Right lobe of liver (tissue), 6 donors: Measurements from ENCODE around the gene UVRAG. TPM values are rescaled to one million over a fixed set of nuclear protein-coding genes. Genes with fewer than 3 reads are reported as not detected.

Experiments used
- ATAC-seq, 4 donors: fragments of 200-7000 bp; cut with Tn5 transposase; one replicate each; pipeline ENCODE4 v1.9.1; 2020; ENCODE audit warnings: mild to moderate bottlenecking in 4 of 4, moderate library complexity in 4 of 4
- DNase-seq, 3 donors: peaks; one replicate each; pipeline ENCODE4 v3.0.0-alpha.2; 2020
- H3K27ac ChIP-seq, 3 donors: fragments of 200-600 bp; one replicate each; pipeline ENCODE4 v1.8.0; 2022
- H3K27me3 ChIP-seq, 2 donors: fragments of 200-600 bp; one replicate each; pipeline ENCODE4 v1.8.0; 2022
- H3K36me3 ChIP-seq, 4 donors: fragments of 200-600 bp; sonication (generic) in 1 of 4; one replicate each; pipeline versions ENCODE4 v1.5.1 to v1.8.0; 2017 to 2022; ENCODE audit warnings: control low read depth in 1 of 4
- H3K4me1 ChIP-seq, 4 donors: fragments of 200-600 bp; sonication (generic) in 1 of 4; one replicate each; pipeline versions ENCODE4 v1.5.1 to v1.8.0; 2017 to 2022; ENCODE audit warnings: control low read depth in 1 of 4
- H3K4me3 ChIP-seq, 3 donors: fragments of 200-600 bp; one replicate each; pipeline ENCODE4 v1.8.0; 2022
- H3K9me3 ChIP-seq, 4 donors: fragments of 200-600 bp; sonication (generic) in 1 of 4; one replicate each; pipeline versions ENCODE4 v1.5.1 to v1.8.0; 2017 to 2022; ENCODE audit warnings: control low read depth in 1 of 4
- POLR2A ChIP-seq: fragments of 450-650 bp; IDR thresholded peaks from one replicate; pipeline ENCODE4 v1.6.1; 2017; ENCODE audit warnings: antibody characterized with exemption, mild to moderate bottlenecking
- WGBS: methylation state at CpG from one replicate; pipeline ENCODE4 v1.1.6; 2018; ENCODE audit warnings: low coverage, low lambda C conversion rate; ENCODE audit not compliant: insufficient coverage; ENCODE audit errors: missing lambda C conversion rate; 5-methylcytosine and 5-hydroxymethylcytosine counted together
- intact Hi-C, 2 donors: fragments of 100-400 bp; cut with DNase I; formaldehyde crosslinking; loops; one replicate each; pipeline versions ENCODE4 v1.11.2 to v1.14.1; 2022
- total RNA-seq, 6 experiments: library from RNA; depleted of rRNA in 2 of 6; stranded (reverse); fragments of >200 nt in 2 of 6; fragmentation: NEBNext Ultra II Directional in 3 of 6; extraction: Animal tissue kit (Norgen Biotek cat#: 25700) in 3 of 6; gene quantifications; one replicate each; pipeline versions ENCODE4 v1.1.0 to v1.2.4, GENCODE V29; 2016 to 2023
- TF ChIP-seq, protein P1 (sequence below), 4 donors: fragments of 200-600 bp in 3 of 4; fragments of 450-650 bp in 1 of 4; IDR thresholded peaks; one replicate each; pipeline versions ENCODE4 v1.5.1 to v1.8.0; 2016 to 2022; ENCODE audit warnings: antibody characterized with exemption in 4 of 4, mild to moderate bottlenecking in 2 of 4
- donor health status: DM: no; HTN: yes; CAD: no.
- donor health status: DM: no; HTN: no; CAD: no.
- donor health status: DM: no; HTN: no; CAD: no.
- donor health status: DM: no; HTN: yes; CAD: no.
- donor health status: DM: no; HTN: yes; CAD: no.

UVRAG gene
- total RNA-seq, 6 experiments from 2014 or later, result 8.8 to 12.6 (median 10.3) TPM

DNA sequence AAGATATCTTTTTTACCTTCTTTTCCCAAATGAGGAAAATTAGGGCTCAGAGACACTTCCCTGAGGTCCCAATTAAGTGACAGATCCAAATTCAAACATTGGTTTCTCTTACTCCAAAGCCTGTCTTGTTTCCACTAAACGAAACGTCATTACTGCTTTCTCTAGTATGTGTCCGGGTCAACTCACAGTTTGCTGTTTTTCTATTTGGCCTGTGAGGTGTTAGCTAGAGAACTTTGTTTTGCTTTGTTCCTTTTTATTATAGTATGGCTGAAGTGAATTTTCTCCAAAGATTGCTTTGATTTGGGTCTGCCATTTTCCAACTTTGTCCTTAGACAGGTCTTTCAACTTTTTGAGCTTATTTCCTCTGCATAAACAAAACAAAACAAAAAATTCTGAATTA lies 179.6 kb downstream of the UVRAG start:
- Histone ChIP-seq H3K9me3 (no peaks in the 10 kb centered on the region), H3K27me3 (no peaks in the 10 kb centered on the region), H3K4me1 (no peaks in the 10 kb centered on the region), H3K4me3 (no peak overlapping the region), H3K27ac (no peak overlapping the region), H3K36me3 (no peaks in the 10 kb centered on the region)
- ATAC-seq (no peak), DNase-seq (no peak)
- 95% methylated on average over 3 of the region's 3 CpGs for WGBS
- TF ChIP-seq POLR2A, result no peak
- TF ChIP-seq, protein P1, sequence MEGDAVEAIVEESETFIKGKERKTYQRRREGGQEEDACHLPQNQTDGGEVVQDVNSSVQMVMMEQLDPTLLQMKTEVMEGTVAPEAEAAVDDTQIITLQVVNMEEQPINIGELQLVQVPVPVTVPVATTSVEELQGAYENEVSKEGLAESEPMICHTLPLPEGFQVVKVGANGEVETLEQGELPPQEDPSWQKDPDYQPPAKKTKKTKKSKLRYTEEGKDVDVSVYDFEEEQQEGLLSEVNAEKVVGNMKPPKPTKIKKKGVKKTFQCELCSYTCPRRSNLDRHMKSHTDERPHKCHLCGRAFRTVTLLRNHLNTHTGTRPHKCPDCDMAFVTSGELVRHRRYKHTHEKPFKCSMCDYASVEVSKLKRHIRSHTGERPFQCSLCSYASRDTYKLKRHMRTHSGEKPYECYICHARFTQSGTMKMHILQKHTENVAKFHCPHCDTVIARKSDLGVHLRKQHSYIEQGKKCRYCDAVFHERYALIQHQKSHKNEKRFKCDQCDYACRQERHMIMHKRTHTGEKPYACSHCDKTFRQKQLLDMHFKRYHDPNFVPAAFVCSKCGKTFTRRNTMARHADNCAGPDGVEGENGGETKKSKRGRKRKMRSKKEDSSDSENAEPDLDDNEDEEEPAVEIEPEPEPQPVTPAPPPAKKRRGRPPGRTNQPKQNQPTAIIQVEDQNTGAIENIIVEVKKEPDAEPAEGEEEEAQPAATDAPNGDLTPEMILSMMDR (IDR thresholded peaks at IDR 0.05), result no peak
- intact Hi-C loops, result no loop called here

DNA sequence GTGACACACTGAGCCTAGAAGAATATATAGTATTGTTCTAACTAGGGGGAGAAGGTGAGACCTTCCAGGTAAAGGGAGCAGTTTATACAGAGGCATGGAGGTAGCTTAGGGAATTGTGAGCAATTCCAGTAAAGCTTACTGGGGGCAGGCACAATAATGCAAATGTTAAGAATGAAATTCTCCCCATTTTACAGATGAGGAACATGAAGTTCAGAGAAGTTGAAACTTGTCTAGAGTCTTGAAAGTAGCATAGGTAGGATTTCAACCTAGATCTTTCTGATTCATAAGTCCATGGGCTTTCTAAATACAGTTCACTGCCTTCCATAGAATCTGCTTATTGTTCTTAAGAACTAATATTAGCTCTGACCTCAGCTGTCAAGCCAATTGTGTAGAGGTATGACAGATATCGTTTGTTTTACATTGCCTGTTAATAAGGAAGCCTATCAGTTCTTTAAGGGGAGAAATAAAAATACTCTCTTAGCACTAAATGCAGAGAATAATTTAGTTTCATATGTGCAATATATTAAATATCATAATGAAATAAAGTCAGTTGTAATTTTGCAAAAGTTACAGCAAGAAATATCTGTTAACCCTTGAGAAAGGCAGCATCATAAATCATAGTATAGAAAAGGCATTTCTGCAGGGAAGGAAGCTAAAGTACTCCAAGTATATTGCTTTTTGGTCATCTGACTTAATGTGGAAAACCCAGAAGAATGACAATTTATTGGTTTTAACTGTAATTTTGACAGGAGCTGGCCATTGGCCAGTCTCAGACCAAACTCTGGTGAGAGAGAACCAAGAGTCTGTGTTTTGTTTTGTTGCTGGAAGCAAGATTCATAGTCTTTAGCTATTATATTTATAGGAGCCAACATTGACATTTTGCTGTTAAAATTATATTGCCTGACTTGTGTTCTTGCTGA lies 181.8 kb downstream of the UVRAG start:
- H3K27me3 ChIP-seq, result no peaks in the 10 kb centered on the region

DNA sequence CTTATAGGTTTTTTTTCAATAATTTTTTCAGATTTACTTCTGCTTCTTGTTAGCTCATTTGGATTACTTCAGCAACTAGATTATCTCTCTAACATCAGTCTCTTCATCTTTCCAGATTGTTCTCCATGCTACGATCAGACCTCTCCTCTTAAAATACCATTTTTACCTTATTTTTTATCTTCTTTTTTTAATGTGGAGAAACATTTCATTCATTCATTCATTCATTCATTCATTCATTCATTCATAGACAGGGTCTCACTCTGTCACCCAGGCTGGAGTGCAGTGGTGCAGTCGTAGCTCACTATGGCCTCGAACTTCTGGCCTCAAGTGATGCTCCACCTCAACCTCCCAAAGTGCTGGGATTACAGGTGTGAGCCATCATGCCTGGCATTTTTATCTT lies 189.4 kb downstream of the UVRAG start:
- no peak overlapping the region for H3K27ac ChIP-seq
- no peaks in the 10 kb centered on the region for H3K9me3 ChIP-seq
- intact Hi-C loops, result no loop called here
- no peaks in the 10 kb centered on the region for H3K27me3 ChIP-seq
- ATAC-seq, result no peak
- H3K36me3 ChIP-seq, result peaks cover 0 to 16% (median 3%) of the 10 kb centered on the region in 4 donors
- no peaks in the 10 kb centered on the region for H3K4me1 ChIP-seq
- DNase-seq, result no peak
- no peak overlapping the region for H3K4me3 ChIP-seq
- no peak for TF ChIP-seq POLR2A
- TF ChIP-seq, protein P1 (IDR thresholded peaks at IDR 0.05), result no peak
- WGBS, result 95% methylated on average over 3 of the region's 3 CpGs

More for the DNA sequence above, 181.8 kb downstream of the UVRAG start:
- intact Hi-C loops, result no loop called here
- no peak overlapping the region for H3K4me3 ChIP-seq
- no peak for TF ChIP-seq POLR2A
- TF ChIP-seq, protein P1 (IDR thresholded peaks at IDR 0.05), result no peak
- no peaks in the 10 kb centered on the region for H3K4me1 ChIP-seq
- H3K27ac ChIP-seq, result no peak overlapping the region
- no peak for ATAC-seq
- no peak for DNase-seq
- 81% methylated on average over 1 of the region's 1 CpG for WGBS
- no peaks in the 10 kb centered on the region for H3K9me3 ChIP-seq
- no peaks in the 10 kb centered on the region for H3K36me3 ChIP-seq

DNA sequence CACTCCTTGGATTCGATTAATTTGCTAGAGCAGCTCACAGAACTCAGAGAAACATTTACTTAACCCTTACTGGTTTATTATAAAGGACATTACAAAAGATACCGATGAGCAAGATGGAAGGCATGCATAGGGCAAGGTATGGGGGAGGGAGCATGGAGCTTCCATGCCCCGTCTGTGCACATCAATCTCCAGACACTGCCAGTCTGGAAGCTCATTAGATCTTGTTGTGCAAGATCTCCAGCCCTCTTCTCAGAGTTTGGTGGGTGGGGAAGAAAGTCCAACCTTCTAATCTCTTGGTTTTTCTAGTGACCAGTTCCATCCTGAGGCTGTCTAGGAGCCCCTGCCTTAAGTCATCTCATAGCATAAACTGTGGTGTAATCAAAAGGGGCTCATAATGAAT lies 190.7 kb downstream of the UVRAG start:
- H3K27ac ChIP-seq, result no peak overlapping the region
- DNase-seq, result no peak
- peaks cover 0 to 16% (median 3%) of the 10 kb centered on the region in 4 donors for H3K36me3 ChIP-seq
- H3K4me3 ChIP-seq, result no peak overlapping the region
- TF ChIP-seq POLR2A, result no peak
- TF ChIP-seq, protein P1 (IDR thresholded peaks at IDR 0.05), result no peak
- 89% methylated on average over 3 of the region's 3 CpGs for WGBS
- no peak for ATAC-seq
- intact Hi-C loops, result no loop called here
- H3K27me3 ChIP-seq, result no peaks in the 10 kb centered on the region
- H3K9me3 ChIP-seq, result no peaks in the 10 kb centered on the region
- H3K4me1 ChIP-seq, result no peaks in the 10 kb centered on the region
